H1 (cell line): ENCODE data around the gene FAAH2. TPM values are rescaled to one million over a fixed set of nuclear protein-coding genes. Genes with fewer than 3 reads are reported as not detected.
"Not testable (repeated sequence)": the region's sequence is repeated elsewhere in the genome, so short reads cannot be mapped to it uniquely, and the experiment has no call there.

Source experiments
- CTCF ChIA-PET: fragments of 300-600 bp; sonication (Branson Sonifier 250); formaldehyde crosslinking; loops from one replicate; lab custom pipeline; 2021; ENCODE audit not compliant: partially characterized antibody; lab: Charles Lee
- POLR2A ChIA-PET: fragments of 300-600 bp; sonication (Branson Sonifier 250); formaldehyde crosslinking; loops from one replicate; lab custom pipeline; 2021; ENCODE audit warnings: inconsistent platforms; ENCODE audit not compliant: partially characterized antibody; lab: Charles Lee
- DNase-seq, 2 experiments: peaks; one replicate each; pipeline versions ENCODE4 v3.0.0 to v3.0.0-alpha.2; 2010 to 2022; ENCODE audit warnings: low spot score in 2 of 2, low read depth in 1 of 2, mixed read lengths in 1 of 2
- FAIRE-seq: peaks from 2 replicates; lab custom pipeline; 2011; peaks lifted over from hg19 to GRCh38; lab: Jason Lieb, UNC
- H2AFZ ChIP-seq: 2 replicates; pipeline ENCODE4 v1.8.1; 2012; ENCODE audit warnings: low read length, inconsistent platforms
- H2AK5ac ChIP-seq: 2 replicates; pipeline ENCODE4 v1.6.1; 2013; ENCODE audit warnings: low read depth, low read length
- H2BK120ac ChIP-seq: replicated peaks from 2 replicates; pipeline ENCODE3; 2013; ENCODE audit warnings: low read depth, low read length, inconsistent platforms
- H2BK12ac ChIP-seq: 2 replicates; pipeline ENCODE4 v1.6.1; 2013; ENCODE audit warnings: low read depth, low read length
- H2BK15ac ChIP-seq: 2 replicates; pipeline ENCODE4 v1.6.1; 2013; ENCODE audit warnings: low read length
- H2BK20ac ChIP-seq: 2 replicates; pipeline ENCODE4 v1.6.1; 2013; ENCODE audit warnings: low read length
- H2BK5ac ChIP-seq: 2 replicates; pipeline ENCODE4 v1.6.1; 2013; ENCODE audit warnings: low read depth, low read length
- H3K14ac ChIP-seq: 2 replicates; pipeline ENCODE4 v1.6.1; 2013; ENCODE audit warnings: inconsistent platforms; ENCODE audit not compliant: insufficient read length
- H3K18ac ChIP-seq: 2 replicates; pipeline ENCODE4 v1.6.1; 2013; ENCODE audit warnings: low read length; ENCODE audit errors: extremely low read depth
- H3K23ac ChIP-seq: 2 replicates; pipeline ENCODE4 v1.6.1; 2013; ENCODE audit warnings: inconsistent platforms; ENCODE audit not compliant: insufficient read length
- H3K23me2 ChIP-seq: 2 replicates; pipeline ENCODE4 v1.6.1; 2013; ENCODE audit warnings: low read depth, low read length
- H3K27ac ChIP-seq: 2 replicates; pipeline ENCODE4 v1.6.1; 2011; ENCODE audit warnings: low read depth, low read length, inconsistent platforms
- H3K27me3 ChIP-seq, 4 experiments: replicated peaks in 1 of 4; 1 replicate in 1 of 4; 2 replicates in 3 of 4; pipeline versions ENCODE4 v1.6.1 to v1.8.1; 2011 to 2013; ENCODE audit warnings: low read length in 3 of 4, mild to moderate bottlenecking in 3 of 4, inconsistent platforms in 2 of 4, mixed read lengths in 2 of 4, moderate library complexity in 1 of 4; ENCODE audit not compliant: control insufficient read depth in 3 of 4, insufficient read depth in 3 of 4; ENCODE audit errors: extremely low read depth in 1 of 4
- H3K36me3 ChIP-seq, 4 experiments: 2 replicates each; pipeline versions ENCODE4 v1.6.1 to v1.8.1; 2011 to 2013; ENCODE audit warnings: mild to moderate bottlenecking in 4 of 4, low read length in 3 of 4, moderate library complexity in 2 of 4, control low read depth in 1 of 4, inconsistent platforms in 1 of 4; ENCODE audit not compliant: insufficient read depth in 4 of 4, control insufficient read depth in 2 of 4
- H3K4ac ChIP-seq: replicated peaks from 2 replicates; pipeline ENCODE3; 2013; ENCODE audit warnings: low read length, low read depth, mixed read lengths, inconsistent platforms; ENCODE audit not compliant: insufficient read length
- H3K4me1 ChIP-seq, 4 experiments: replicated peaks in 1 of 4; 1 replicate in 1 of 4; 2 replicates in 3 of 4; pipeline versions ENCODE4 v1.6.1 to v1.8.1; 2011 to 2013; ENCODE audit warnings: low read length in 3 of 4, inconsistent platforms in 2 of 4, mixed read lengths in 1 of 4; ENCODE audit not compliant: insufficient read depth in 4 of 4, control insufficient read depth in 3 of 4
- H3K4me2 ChIP-seq, 2 experiments: 2 replicates each; pipeline versions ENCODE4 v1.6.1 to v1.8.1; 2011 to 2013; ENCODE audit warnings: low read depth in 2 of 2, low read length in 2 of 2, control low read depth in 1 of 2, inconsistent platforms in 1 of 2, mild to moderate bottlenecking in 1 of 2; ENCODE audit not compliant: insufficient read depth in 1 of 2
- H3K4me3 ChIP-seq, 4 experiments: fragments of 200-600, 300-600 bp in 1 of 4; sonication (generic), shearing (Covaris generic), sonication (Bioruptor Twin) in 1 of 4; 2 replicates each; pipeline versions ENCODE4 v1.5.1 to v1.8.1; 2011 to 2016; ENCODE audit warnings: low read length in 4 of 4, low read depth in 3 of 4, control low read depth in 2 of 4, inconsistent platforms in 2 of 4, mild to moderate bottlenecking in 2 of 4, mixed read lengths in 1 of 4, moderate library complexity in 1 of 4; ENCODE audit not compliant: insufficient read depth in 2 of 4; ENCODE audit errors: extremely low read depth in 1 of 4
- H3K56ac ChIP-seq: replicated peaks from 2 replicates; pipeline ENCODE3; 2013; ENCODE audit warnings: low read depth, mild to moderate bottlenecking, mixed read lengths, low read length, inconsistent platforms; ENCODE audit not compliant: insufficient read length
- H3K79me1 ChIP-seq: 2 replicates; pipeline ENCODE4 v1.6.1; 2013; ENCODE audit warnings: low read depth, low read length, control low read depth
- H3K79me2 ChIP-seq, 2 experiments: 2 replicates each; pipeline versions ENCODE4 v1.6.1 to v1.8.1; 2012 to 2013; ENCODE audit warnings: low read length in 2 of 2, mild to moderate bottlenecking in 2 of 2, inconsistent platforms in 1 of 2; ENCODE audit not compliant: insufficient read depth in 2 of 2, control insufficient read depth in 1 of 2
- H3K9ac ChIP-seq, 4 experiments: replicated peaks in 1 of 4; 1 replicate in 1 of 4; 2 replicates in 3 of 4; pipeline versions ENCODE4 v1.6.1 to v1.8.1; 2011 to 2013; ENCODE audit warnings: low read depth in 3 of 4, low read length in 3 of 4, control low read depth in 2 of 4, mild to moderate bottlenecking in 2 of 4, moderate library complexity in 2 of 4, inconsistent platforms in 1 of 4; ENCODE audit errors: extremely low read depth in 1 of 4
- H3K9me3 ChIP-seq, 2 experiments: 2 replicates each; pipeline versions ENCODE4 v1.6.1 to v1.8.1; 2012 to 2013; ENCODE audit warnings: mild to moderate bottlenecking in 2 of 2, moderate library complexity in 2 of 2, control low read depth in 1 of 2, inconsistent platforms in 1 of 2, low read depth in 1 of 2, low read length in 1 of 2, mixed read lengths in 1 of 2; ENCODE audit not compliant: insufficient read depth in 2 of 2
- H4K20me1 ChIP-seq, 2 experiments: replicated peaks in 1 of 2; 2 replicates each; pipeline versions ENCODE3 to v1.8.1; 2011 to 2013; ENCODE audit warnings: inconsistent platforms in 2 of 2, low read length in 2 of 2, mild to moderate bottlenecking in 1 of 2; ENCODE audit not compliant: insufficient read depth in 2 of 2, control insufficient read depth in 1 of 2
- H4K5ac ChIP-seq: 2 replicates; pipeline ENCODE4 v1.6.1; 2013; ENCODE audit warnings: low read length, low read depth, mixed read lengths, inconsistent platforms; ENCODE audit not compliant: insufficient read length
- H4K8ac ChIP-seq: 2 replicates; pipeline ENCODE4 v1.8.0; 2013; ENCODE audit warnings: mild to moderate bottlenecking, moderate library complexity, low read length, inconsistent platforms; ENCODE audit not compliant: insufficient read depth; ENCODE audit errors: extremely low read depth
- H4K91ac ChIP-seq: replicated peaks from 2 replicates; pipeline ENCODE3; 2013; ENCODE audit warnings: low read length, mixed read lengths, inconsistent platforms; ENCODE audit not compliant: insufficient read length
- WGBS, 2 experiments: shearing (Covaris generic) in 1 of 2; methylation state at CpG; one replicate each; pipeline versions ENCODE4 v1.1.6 to v1.1.7; 2013 to 2015; ENCODE audit warnings: low lambda C conversion rate in 2 of 2, mixed read lengths in 2 of 2, inconsistent platforms in 1 of 2, low coverage in 1 of 2, missing lambda C conversion rate in 1 of 2; ENCODE audit not compliant: insufficient replicate concordance in 2 of 2, insufficient coverage in 1 of 2, insufficient read length in 1 of 2; ENCODE audit errors: extremely low coverage in 1 of 2, missing lambda C conversion rate in 1 of 2; 5-methylcytosine and 5-hydroxymethylcytosine counted together
- polyA plus RNA-seq, 7 experiments: library from polyadenylated mRNA; depleted of rRNA in 3 of 7; stranded (reverse) in 5 of 7; unstranded in 2 of 7; fragments of >200 nt in 5 of 7; fragments of 200-250 nt in 2 of 7; gene quantifications; 1 replicate in 5 of 7; 2 replicates in 1 of 7; 4 replicates in 1 of 7; pipeline versions ENCODE4 v1.2.1 to v1.2.3, GENCODE V29; 2011 to 2013; ENCODE audit warnings: missing spikeins in 2 of 7, mixed read lengths in 2 of 7
- total RNA-seq: library from RNA; stranded (reverse); fragmentation: NEBNext Ultra II Directional; extraction: Animal tissue kit (Norgen Biotek cat#: 25700); gene quantifications from 2 replicates; pipeline ENCODE4 v1.2.1, GENCODE V29; 2021

FAAH2 gene
- total and polyA plus RNA-seq, 2 of the 8 experiments (the other 6 are each of a cell fraction or from before 2014, with no cell fraction given): 3.6 to 4.4 TPM

- H3K4ac ChIP-seq, H4K5ac ChIP-seq, H3K79me2 ChIP-seq, H3K27ac ChIP-seq, H2BK20ac ChIP-seq, H3K36me3 ChIP-seq, H3K9me3 ChIP-seq, H2BK5ac ChIP-seq, H3K14ac ChIP-seq, H3K4me2 ChIP-seq, H2BK120ac ChIP-seq, POLR2A ChIA-PET, H3K9ac ChIP-seq, CTCF ChIA-PET, H3K18ac ChIP-seq, H2AK5ac ChIP-seq, H3K27me3 ChIP-seq, H3K4me1 ChIP-seq, H3K23ac ChIP-seq, H2BK12ac ChIP-seq, H3K23me2 ChIP-seq, FAIRE-seq, H3K56ac ChIP-seq, DNase-seq, H4K20me1 ChIP-seq, H4K91ac ChIP-seq, H2BK15ac ChIP-seq, H2AFZ ChIP-seq, H3K4me3 ChIP-seq, H4K8ac ChIP-seq, H3K79me1 ChIP-seq: not testable (repeated sequence)
- WGBS, 2 experiments: 93% methylated on average over 6 of the region's 7 CpGs; no CpG with 5 or more reads in 1 of the 2 experiments
Measured at GRCh38 chrX:57394162-57394561, 107.7 kb downstream of the FAAH2 start.

- H3K27ac ChIP-seq, FAIRE-seq, H3K36me3 ChIP-seq, H3K4ac ChIP-seq, H3K23me2 ChIP-seq, H2BK12ac ChIP-seq, H2BK120ac ChIP-seq, H2BK15ac ChIP-seq, H3K9ac ChIP-seq, H4K91ac ChIP-seq, DNase-seq, H3K27me3 ChIP-seq, H3K18ac ChIP-seq, POLR2A ChIA-PET, H2BK20ac ChIP-seq, H4K5ac ChIP-seq, H3K4me1 ChIP-seq, H3K14ac ChIP-seq, CTCF ChIA-PET, H3K79me1 ChIP-seq, H2BK5ac ChIP-seq, H3K4me3 ChIP-seq, H2AFZ ChIP-seq, H3K79me2 ChIP-seq, H2AK5ac ChIP-seq, H3K23ac ChIP-seq, H3K9me3 ChIP-seq, H4K8ac ChIP-seq, H3K56ac ChIP-seq, H3K4me2 ChIP-seq, H4K20me1 ChIP-seq: not testable (repeated sequence)
- 44% methylated on average over 4 of the region's 5 CpGs; no CpG with 5 or more reads in 1 of the 2 experiments for WGBS, 2 experiments
Measured at GRCh38 chrX:57403191-57403590, 116.7 kb downstream of the FAAH2 start.
